ENCODE results near the gene F8A3. TPM values are rescaled to one million over a fixed set of nuclear protein-coding genes. Genes with fewer than 3 reads are reported as not detected.
"Not testable (repeated sequence)": the region's sequence is repeated elsewhere in the genome, so short reads cannot be mapped to it uniquely, and the experiment has no call there.

Gene F8A3
- 5.5 TPM for polyA plus RNA-seq (2013, experiment 1 of 2; ENCODE audit: insufficient read length)
- polyA plus RNA-seq (2013, experiment 2 of 2; ENCODE audit: insufficient read length), result 8.2 TPM

GRCh38 chrX:155458471-155458870 lies at the start of gene F8A3:
F8A3 (minus strand) TSS chrX:155458620; CDS start chrX:155458600, 20 bp downstream.
- DNase-seq, result not testable (repeated sequence)

- no peak for DNase-seq
Measured at GRCh38 chrX:155505296-155505695, 46.9 kb upstream of the F8A3 start.

DNA sequence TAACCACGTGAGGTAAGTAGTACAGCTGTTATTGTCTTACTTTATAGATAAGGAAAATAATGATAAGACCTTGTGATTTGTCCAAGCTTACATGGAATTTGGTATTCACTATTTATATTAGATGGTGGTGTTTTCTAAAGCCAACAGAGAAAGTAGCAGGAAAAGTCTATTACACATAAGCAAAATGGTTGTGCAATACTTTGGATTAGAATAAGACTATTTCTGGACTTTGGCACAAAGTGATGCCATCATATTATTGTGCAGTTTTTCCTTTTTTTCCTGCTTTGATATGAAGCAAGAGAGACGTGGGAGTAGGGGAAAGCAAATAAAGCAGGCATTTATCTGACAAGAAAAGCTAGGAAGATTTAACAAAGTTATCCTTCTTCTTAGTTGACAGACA lies 36.7 kb upstream of the F8A3 start:
- not testable (repeated sequence) for DNase-seq

GRCh38 chrX:155491421-155491820 lies 33.0 kb upstream of the F8A3 start:
- DNase-seq, result not testable (repeated sequence)

- DNase-seq, result not testable (repeated sequence)
Measured at GRCh38 chrX:155477136-155477535, 18.7 kb upstream of the F8A3 start.

GRCh38 chrX:155466269-155466938 lies 8.0 kb upstream of the F8A3 start:
- not testable (repeated sequence) for DNase-seq

- DNase-seq, result not testable (repeated sequence)
Measured at GRCh38 chrX:155460501-155460900, 2.1 kb upstream of the F8A3 start.

GRCh38 chrX:155457761-155458447 lies 516 bp downstream of the F8A3 start:
- not testable (repeated sequence) for DNase-seq

- no peak for DNase-seq
Measured at GRCh38 chrX:155441097-155441496, 17.3 kb downstream of the F8A3 start.

DNA sequence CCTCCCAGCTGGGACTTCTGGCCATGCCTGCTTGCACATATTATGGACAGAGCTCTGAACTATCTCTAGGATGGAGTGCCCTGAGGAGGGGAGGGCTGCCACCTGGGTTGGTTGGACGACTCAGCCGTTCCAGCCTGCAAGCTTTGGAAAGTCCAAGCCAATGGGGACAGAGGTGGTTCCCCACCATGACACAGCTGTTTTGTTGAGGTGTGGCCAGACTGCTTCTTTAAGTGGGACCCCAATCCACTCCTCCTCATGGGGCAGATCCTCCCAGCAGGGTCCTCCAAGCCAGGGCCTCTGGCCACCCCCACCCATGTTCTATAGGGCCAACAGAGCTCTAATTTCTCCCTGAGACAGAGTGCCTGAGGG lies 22.7 kb downstream of the F8A3 start:
- no peak for DNase-seq

GRCh38 chrX:155434906-155435743 lies 23.3 kb downstream of the F8A3 start:
- DNase-seq, result no peak

- DNase-seq, result no peak
Measured at GRCh38 chrX:155417769-155418168, 40.7 kb downstream of the F8A3 start.

Measured in fibroblast of skin of scalp (primary cell).